GM21528 (cell line): ENCODE results near the gene DUT.

ENCODE experiments used
- ATAC-seq: cut with Tn5 transposase; IDR thresholded peaks from one replicate; pipeline ENCODE4 v1.9.1; 2021; ENCODE audit warnings: mild to moderate bottlenecking, moderate library complexity; ENCODE audit not compliant: unreplicated experiment, low FRiP score

The DUT gene

GRCh38 chr15:48330855-48331795 is at the start of gene DUT:
Gene DUT, plus strand, starts transcription at chr15:48331429. Its CDS starts 87 bp downstream, at chr15:48331516.
- peak; percentile 85 for ATAC-seq

DNA sequence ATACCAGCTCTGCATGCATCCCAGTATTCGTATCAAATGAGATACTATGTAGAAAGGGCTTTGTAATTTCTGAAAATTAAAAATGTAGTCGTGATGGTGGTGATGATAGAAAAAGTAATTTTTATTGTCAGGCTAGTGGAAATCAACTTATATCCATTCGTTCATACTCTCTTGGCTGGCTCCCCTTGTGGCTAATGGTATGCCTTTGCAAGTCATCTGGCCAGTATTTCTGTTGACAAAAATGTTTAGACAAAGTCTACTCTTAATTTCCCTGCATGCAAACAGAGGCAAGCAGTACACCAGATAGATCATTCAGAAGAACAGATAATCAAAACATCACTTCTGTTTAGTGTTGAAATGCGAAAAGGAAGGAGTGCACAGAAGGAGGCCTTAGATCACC is 49.6 kb upstream of the DUT start:
- no peak for ATAC-seq

DNA sequence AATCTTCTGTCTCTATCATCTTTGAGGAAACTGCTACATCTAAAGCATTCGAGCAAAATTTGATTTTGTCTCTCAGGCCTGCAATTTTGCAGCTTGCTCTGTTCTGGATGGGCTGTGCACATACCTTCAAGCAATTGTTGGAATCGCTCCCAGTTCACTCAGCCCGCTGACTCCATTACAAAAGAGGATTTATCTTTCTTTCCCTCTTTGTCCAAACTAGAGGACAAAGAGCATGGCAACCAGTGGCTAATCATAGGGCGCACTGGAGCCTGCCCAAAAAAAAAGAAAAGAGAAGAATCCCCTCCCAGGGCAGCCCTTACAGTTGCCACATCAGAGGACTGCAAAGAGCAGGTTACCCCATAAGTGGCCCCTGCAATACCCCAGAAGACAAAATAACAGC is 49.0 kb upstream of the DUT start:
- ATAC-seq: no peak

DNA sequence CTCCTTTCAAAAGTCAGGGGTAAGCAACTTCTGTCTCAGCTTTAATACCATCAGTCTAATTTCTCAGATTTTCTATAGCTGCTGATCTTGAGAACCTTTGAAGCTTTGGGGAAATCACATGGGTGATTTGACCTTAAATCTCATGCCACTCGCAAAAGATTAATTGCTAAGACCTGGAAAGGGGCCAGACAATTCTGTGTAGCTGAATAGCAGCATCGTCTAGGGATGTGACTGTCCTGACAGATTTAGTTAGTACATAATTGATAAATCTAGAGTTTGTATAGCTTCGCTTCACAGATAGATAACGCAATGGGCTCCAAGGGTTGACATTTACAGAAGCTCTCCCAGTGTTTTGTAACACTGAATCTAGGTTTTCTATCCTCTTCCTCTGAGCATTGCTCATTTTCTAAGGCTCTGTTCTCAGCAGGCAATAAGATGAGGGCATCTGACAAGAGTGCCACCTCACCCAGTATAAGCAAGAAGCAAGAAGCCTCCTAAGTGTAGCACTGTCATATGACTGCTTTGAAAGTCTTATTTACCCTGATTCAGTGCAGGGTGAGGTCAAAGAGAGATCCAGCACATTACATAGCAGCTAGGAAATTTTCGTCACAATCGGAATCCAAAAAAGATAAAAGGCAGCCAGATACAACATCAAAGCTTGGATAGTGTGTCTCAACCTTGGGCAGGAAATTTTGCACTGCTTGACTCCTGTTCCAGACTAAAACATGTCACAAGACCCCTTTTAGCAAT is 47.7 kb upstream of the DUT start:
- no peak for ATAC-seq

DNA sequence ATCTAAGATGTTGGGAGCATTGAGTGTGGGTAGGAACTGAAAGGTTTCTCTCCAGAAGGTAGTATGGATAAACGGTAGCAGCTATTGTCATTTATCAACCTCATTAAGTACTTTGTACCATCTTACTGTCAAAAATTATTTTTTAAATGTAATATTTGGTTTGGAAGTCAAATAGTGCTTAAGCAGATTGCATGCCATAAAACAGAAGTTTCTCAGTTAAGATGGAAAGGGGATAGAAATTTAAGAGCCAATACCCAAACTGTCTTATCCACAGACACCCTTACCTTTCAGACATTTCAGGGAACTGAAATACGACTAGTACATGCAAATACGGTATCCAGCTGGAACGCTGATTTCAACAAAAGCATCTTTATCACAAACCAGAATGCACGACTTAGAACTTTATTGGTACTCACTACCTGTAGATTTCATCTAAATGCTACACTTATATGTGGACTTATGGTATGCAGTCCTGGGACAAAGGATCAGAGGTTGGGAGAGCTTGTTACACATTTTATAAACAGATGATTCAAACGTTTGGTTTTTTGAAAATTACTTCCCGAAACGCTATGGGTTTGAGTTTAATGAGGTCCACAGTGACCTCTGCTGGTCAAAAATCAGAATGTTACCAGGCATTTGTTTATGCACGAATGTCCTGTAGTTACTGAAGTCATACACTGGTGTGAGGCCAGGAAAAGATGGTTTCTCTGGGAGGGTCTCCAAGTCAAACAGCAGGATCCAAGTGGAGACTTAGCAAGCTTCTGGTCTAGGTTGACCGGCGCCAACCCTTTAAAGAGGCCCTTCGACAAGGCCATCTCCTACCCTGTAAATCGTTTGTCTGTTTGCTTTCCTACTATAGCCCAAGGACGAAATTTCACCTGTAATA is 45.7 kb upstream of the DUT start:
- ATAC-seq: no peak

- no peak for ATAC-seq
Measured at GRCh38 chr15:48289628-48290027, 41.6 kb upstream of the DUT start.

DNA sequence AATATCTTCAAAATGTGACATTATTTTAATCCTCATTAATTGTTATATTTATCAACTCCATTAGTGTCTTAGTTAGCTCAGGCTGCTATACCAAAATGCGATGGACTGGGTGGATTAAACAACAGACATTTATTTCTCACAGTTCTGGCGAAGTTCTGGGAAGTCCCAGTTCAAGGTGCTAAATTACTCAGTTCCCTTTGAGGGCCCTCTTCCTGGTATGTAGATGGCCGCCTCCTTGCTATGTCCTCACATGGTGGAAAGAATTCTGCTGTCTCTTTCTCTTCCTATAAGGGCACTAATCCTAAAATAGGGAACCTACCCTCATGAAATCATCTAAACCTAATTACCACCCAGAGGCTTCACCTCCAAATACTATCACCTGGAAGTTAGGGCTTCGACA is 38.8 kb upstream of the DUT start:
- ATAC-seq: no peak

DNA sequence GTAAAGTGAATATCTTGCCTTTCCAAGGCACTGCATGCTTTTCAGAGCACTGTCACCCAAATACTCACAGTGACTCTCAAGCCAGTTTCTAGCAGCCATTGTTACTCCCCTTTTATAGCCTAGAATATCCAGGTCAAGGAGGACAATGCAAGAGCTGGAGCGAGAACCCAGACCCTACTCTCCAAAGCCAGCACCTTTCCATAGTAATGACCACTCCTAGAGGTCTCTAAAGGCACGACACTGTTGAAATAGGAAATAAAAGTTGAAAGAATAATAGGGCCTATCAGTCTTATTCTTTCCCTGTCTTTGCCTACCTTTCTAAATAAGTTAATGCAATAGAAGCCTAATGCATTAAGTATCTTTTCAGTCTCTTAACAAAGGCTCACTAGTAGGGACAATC is 33.6 kb upstream of the DUT start:
- ATAC-seq: no peak

- no peak for ATAC-seq
Measured at GRCh38 chr15:48298914-48299313, 32.3 kb upstream of the DUT start.

DNA sequence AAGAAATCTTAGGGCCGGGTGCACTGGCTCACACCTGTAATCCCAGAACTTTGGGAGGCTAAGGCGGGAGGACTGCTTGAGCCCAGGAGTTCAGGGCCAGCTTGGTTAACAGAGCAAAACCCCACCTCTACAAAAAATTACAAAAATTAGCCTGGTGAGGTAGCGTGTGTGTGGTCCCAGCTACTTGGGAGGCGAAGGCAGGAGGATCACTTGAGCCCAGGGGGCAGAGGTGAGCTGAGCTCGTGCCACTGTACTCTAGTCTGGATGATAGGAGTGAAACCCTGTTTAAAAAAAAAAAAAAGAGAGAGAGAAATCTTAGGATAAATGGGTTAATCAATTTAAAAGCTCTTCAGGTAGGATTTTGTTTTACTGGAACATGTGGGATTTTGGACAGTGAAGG is 31.2 kb upstream of the DUT start:
- ATAC-seq: no peak

DNA sequence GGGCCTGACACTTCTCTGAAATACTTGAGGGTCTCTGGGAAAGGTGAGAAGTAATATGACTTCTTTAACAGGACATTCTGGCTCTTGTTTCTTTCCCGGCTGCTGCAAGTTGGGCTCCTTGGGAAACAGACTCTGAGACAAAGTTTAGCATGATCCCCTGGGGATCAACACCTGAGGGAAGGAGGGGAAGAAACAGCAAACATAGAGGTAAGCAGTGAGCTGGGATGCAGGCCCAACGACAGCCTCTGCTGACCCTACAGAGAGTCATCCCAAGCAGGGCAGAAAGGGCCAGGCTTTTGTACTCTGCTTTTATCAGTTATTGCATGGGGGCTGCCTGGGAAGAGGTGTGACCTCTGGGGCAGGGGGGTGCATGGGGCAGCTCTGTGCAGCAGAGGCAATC is 26.8 kb upstream of the DUT start:
- ATAC-seq: no peak

GRCh38 chr15:48306639-48307038 is 24.6 kb upstream of the DUT start:
- no peak for ATAC-seq

DNA sequence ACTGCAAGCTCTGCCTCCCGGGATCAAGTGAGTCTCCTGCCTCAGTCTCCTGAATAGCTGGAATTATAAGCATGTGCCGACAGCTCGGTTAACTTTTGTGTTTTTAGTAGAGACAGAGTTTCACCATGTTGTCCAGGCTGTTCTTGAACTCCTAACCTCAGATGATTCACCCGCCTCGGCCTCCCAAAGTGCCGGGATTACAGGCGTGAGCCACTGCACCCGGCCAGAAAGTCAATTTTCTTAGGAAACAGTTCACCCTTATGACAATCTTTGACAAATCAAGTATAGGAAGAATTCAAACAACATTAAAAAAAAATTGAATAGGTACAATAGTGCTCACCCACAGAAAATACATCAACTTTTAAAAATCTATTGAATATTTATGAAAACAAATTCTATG is 23.6 kb upstream of the DUT start:
- ATAC-seq: no peak

DNA sequence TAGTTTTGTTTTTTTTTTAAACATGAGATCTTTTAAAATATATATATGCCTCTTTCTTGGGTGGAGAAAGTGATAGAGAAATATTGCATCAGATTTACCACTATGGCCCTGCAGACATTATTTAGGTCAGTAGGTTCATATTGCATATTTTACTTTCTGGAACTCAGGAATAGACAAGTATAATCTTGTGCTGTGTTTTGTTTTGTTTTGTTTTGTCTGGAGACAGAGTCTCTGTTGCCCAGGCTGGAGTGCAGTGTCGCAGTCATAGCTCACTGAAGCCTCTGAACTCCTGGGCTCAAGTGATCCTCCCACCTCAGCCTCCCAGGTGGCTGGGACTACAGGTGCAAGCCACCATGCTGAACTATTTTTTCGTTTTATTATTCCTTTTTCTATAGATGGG is 21.5 kb upstream of the DUT start:
- no peak for ATAC-seq

DNA sequence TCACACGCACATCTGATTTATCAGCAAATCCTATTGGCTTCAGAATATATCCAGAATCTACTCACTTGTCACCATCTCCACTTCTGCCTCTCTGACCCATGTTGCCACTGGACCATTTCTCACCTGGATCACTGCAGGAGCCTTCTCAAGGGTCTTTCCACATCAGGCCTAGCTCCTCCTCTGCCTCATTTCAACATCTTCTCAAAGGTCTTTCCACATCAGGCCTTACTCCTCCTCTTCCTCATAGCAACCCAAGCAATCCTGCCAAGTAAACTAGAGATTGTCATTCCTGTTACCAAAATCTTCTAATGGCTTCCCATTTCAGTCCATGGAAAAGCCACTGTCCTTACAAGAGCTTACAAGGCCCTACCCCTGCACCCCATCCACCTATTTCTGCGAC is 18.0 kb upstream of the DUT start:
- no peak for ATAC-seq

- no peak for ATAC-seq
Measured at GRCh38 chr15:48315041-48315440, 16.2 kb upstream of the DUT start.

GRCh38 chr15:48317221-48317620 is 14.0 kb upstream of the DUT start:
- ATAC-seq: no peak

DNA sequence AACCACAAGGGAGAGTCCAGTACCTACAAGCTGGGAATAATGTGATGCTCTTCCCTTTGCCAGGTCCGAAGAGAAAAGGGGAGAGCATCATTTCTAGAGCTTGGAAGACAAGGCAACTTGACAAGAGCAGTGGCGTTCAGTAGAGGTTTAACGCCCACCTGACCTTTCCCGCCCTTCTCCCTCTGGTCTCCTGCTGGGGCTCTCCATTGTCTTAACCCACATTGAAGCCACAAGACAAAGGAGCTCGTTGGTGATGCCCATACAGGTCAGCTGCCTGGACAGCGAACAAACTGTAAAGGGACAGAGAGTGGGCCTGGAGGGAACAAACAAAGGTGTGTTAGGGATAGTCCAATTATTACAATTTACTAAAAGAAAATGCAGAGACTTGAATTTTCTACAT is 13.1 kb upstream of the DUT start:
- no peak for ATAC-seq

DNA sequence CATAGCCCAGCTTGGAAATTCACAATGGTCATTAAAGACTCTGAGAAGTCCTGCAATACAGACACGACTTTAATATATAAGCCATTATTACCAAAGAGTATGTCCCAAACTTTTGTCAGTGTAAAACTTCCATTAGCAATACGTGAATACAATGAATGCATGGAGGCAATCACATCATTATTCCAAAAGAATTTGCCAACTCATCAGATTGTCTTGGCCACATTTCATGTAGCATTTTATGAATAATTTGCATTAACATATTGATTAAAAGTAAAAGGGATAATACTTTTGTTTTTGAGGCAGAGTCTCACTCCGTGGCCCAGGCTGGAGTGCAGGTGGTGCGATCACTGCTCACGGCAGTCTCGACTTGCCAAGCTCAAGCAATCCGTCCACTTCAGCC is 7.9 kb upstream of the DUT start:
- no peak for ATAC-seq

DNA sequence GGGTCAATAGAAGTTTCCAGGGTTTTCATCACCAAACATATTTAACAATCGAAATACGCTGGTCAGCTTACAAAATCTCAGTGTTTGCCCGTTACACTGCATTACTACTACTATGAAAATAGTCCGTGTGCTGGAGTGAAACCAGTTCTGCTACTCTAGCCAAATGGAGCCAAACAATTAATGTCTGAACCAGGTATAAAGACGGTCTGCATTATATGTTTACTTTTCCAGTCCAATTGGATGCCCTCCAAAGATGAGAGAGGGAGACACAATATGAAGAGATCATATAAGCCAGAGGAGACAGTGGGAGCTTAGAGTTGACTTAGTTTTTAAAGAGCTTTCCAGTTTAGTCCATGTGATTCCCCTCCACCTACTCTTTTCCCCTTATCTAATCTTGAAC is 6.3 kb upstream of the DUT start:
- ATAC-seq: no peak

- no peak for ATAC-seq
Measured at GRCh38 chr15:48325400-48325799, 5.8 kb upstream of the DUT start.
